Pons (tissue), 1 donor: ENCODE results near the gene CREB5.
"Not testable (repeated sequence)": the region's sequence is repeated elsewhere in the genome, so short reads cannot be mapped to it uniquely, and the experiment has no call there.

ENCODE experiments used
- DNase-seq: peaks from one replicate; pipeline ENCODE4 v3.0.0-alpha.2; 2016; ENCODE audit warnings: low spot score

CREB5 gene, protein sequence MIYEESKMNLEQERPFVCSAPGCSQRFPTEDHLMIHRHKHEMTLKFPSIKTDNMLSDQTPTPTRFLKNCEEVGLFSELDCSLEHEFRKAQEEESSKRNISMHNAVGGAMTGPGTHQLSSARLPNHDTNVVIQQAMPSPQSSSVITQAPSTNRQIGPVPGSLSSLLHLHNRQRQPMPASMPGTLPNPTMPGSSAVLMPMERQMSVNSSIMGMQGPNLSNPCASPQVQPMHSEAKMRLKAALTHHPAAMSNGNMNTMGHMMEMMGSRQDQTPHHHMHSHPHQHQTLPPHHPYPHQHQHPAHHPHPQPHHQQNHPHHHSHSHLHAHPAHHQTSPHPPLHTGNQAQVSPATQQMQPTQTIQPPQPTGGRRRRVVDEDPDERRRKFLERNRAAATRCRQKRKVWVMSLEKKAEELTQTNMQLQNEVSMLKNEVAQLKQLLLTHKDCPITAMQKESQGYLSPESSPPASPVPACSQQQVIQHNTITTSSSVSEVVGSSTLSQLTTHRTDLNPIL

DNA sequence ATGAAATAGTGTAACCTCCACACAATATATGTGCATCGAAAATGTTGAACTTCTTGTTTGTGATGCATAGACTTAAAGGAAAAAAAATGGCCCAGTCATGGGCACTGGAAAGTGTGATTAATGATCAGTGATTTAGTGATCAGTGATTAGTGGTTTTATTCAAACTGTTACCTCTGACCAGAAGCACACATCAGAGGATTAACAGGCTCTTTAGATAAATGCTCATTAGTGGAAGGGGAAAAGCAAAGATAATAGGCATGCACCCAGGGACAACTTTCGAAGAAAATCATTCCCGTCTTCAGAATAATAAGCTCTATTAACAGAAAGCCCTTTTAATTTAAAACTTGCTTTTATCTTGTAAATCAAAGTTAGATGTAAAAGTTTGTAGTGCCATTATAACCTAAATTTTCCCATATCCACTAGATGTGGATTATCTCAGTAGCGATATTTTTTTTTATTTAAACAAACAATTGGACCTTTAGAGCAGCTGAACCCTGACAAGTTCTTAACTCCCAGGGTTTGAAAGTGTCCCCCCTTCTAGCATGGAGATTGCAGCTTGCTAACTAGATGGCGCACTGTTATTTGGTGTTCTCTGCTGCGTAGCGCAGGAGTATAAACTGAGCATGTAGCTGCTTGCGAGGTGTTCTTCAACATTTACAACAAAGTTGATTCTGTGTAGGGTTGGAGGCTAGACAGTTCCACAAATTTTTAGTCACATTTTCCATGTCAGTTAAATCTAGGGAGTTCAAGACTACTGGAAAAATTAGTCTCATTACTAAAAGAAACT, at the start of gene CREB5:
TSS of gene CREB5 (plus strand) at position 643 of the 787 bp plus-strand sequence. CDS start 397 bp downstream, outside the sequence.
- DNase-seq = peak; percentile 91

DNA sequence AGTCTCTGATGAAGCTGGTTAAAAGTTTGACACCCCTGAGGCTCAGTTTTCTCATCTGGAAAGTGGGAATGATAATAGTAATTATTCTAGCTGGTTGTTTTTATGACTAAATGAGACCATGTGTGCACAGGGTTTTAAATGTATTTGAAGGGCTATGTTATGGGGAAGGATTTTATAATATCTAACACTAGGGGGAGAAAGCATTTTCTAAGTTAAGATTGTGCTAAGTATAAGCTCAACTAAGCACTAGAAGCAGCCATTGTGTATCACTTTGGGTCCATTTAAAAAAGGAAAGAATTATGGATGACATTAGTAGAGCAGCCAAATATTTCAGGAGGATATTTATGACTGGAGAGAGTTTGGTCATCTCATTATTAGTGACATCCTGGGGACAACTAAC, 49.5 kb upstream of the CREB5 start:
- no peak for DNase-seq

DNA sequence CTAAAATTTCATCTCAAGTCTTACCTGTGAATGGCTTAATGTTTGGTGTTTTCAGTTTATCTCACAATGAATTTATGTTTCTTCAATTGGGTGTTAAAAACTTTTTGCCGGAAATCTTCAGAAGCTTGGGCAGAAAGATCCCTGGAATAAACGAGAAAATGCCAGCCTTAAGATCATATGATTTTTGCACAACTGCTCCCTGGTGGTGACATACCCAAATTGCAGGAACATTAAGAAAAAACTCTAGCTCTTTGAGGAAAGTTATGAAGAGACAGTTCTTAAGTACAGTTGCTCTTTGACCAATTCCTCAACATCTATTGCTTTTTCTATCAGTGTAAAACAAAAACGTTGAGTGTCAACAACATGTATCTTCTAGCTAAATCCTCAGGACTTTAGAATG, 48.2 kb upstream of the CREB5 start:
- no peak for DNase-seq

DNA sequence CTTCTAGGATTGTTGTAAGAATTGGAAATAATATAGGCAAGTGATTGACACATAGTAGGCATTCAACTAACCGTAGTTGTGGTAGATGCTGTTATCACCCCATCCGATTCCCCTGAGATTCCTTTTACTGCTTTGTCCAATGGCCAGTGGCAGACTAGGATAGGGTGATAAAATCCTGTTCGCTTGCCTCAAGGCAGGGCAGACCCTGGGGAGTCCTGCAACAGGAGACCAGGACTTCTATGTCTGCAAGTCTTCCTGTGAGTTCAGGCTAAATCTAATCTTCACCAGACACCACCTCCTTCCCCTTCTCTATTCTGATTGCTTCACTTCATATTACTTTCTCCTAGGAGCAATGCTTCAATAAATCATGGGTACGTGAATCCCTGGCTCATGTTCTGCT, 42.8 kb upstream of the CREB5 start:
- no peak for DNase-seq

DNA sequence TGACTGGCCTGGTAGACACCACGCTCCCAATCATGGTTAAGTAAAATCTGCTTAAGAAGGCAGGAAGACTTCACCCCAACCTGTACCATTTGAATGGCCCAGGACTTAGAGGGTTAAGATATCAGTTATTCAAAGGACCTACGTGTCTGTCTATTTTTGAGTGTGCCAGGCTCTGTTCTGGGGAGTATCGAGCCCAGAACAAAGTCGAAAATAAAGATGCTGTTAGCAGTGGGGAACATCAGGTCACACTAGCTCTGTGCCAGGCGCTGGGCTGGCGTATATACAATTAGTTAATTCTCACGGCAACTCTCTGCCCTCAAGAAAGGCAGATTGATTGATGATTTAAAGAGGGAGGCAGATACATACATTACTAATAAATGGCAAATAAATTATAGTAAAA, 40.5 kb upstream of the CREB5 start:
- DNase-seq = no peak

DNA sequence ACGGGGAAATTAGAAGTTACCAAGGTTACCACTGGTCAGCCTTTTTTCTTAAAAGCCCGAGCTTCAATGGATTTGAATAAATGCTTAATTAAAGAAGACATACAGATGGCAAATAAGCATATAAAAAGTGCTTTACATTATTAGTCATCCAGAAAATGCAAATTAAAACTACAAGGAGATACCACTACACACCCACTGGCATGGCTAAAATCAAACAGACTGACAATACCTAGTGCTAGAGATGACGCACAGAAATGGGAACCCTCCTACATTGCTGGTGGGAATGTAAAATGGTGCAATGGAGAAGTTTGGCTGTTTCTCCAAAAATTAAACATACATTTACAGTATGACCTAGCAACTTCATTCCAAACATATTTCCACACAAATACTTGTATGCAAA, 38.3 kb upstream of the CREB5 start:
- DNase-seq = no peak

DNA sequence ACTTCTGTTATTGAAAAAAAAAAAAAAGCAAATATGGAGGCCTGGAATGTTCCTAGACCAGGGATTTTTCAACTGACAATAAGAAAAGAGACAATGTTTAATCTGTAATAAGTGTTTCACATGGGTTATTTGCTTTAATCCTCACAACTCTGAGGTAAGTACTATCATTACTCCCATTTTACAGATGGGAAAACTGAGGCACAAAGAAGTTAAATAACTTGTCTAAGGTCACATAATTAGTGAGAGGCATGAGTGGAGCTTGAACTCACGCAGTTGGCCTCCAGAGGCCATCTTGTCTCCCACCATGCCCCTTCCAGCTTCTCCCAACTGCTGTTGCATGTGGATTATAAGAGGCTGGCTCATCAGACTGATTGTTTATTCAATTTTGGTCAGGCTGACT, 36.6 kb upstream of the CREB5 start:
- no peak for DNase-seq

DNA sequence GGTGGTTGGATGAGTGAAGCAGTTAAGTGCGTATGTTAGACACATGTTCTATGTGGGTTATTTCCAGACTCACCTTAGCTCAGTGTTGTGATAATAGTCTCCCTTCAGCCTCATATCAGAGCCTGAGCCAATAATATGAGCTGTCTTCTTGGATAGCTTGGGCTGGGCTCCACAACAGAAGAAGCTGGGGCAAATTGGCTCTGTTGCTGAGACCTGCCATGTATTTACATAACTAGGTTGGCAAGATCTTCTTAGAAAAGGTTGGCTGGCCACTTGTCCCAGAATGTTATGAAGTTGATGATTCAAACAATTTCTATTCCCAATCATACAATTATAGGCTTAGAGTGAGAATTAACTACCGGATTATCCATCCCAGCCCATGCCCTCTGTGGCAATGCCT, 35.7 kb upstream of the CREB5 start:
- DNase-seq = no peak

DNA sequence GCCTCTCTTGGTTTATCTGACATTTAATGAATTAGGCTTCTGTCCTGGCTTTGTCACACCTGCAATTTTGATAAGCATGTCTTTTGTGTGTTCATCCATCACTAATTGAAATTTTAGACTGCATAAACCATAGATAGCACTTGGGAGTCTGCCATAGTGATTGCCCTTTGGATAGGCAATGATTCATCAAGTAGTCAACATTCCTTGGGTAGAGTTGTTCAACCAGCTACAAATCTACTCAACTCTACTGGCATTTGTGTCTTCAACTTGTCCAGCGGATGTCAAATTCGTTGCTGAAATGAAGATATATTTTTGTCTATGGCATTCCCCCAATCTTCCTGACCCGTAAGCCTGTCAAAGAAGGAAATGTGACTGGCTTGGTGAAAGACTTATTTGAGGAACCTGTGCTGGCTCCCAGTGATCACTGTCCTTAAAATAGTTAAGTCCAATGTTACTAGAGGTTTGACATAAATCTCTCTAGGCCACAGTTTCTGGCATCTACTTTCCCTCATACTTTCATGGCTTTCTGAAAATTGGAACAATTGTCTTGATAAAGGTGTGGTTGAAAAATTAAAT, 33.7 kb upstream of the CREB5 start:
- no peak for DNase-seq

DNA sequence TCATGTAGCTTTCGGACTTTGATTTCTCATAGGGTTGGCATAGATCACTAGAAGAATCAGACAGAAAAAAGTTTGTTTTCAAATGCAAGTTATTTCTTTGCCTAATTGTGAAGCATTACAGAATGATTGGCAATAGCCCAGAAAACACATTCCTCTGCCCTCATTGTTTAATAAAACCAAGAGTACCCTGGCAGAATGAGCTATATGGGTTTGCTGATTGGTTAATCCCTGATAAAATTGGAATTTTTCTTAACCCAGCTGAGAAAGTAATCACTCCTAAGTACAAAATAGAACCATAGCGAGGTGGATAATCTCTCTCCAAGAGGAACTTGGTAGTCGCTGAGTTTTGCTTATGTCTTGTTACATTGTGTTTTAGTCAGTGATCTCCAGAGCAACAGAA, 30.9 kb upstream of the CREB5 start:
- no peak for DNase-seq

DNA sequence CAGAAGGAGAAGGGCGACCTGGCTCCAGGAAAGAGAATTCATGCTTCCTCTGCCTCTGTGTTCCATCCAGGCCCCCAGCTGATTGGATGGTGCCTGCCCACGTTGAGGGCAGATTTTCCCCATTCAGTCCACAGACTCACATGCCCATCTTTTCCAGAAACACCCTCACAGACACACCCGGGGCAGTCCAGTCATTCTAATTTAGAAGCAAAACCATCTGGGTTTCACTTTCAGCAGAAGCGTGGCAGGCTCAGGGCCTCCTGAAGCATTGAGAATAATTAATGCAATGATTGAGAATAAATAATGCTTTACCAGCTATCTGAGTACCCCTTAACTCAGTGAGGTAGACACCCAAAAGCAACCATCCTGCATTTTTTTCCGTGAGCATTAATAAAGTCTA, 30.2 kb upstream of the CREB5 start:
- no peak for DNase-seq

DNA sequence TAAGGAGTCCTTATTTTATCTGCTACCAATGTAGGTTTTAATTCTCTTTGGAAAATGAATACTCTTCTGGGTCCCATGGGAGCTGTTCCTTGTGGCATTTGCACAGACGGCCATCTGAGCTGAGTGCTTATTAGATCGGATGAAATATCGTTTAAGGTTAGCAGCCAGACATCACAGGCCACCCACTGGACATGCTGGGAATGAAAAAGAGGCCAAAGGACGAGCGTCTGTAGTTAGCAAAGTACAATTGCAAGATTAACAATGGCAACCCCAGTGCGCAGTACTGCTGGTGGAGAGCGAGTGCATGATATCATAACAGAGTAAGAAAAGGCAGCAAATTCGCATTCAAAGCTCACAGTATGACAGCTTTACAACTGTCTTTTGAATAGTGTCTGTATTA, 28.3 kb upstream of the CREB5 start:
- no peak for DNase-seq

DNA sequence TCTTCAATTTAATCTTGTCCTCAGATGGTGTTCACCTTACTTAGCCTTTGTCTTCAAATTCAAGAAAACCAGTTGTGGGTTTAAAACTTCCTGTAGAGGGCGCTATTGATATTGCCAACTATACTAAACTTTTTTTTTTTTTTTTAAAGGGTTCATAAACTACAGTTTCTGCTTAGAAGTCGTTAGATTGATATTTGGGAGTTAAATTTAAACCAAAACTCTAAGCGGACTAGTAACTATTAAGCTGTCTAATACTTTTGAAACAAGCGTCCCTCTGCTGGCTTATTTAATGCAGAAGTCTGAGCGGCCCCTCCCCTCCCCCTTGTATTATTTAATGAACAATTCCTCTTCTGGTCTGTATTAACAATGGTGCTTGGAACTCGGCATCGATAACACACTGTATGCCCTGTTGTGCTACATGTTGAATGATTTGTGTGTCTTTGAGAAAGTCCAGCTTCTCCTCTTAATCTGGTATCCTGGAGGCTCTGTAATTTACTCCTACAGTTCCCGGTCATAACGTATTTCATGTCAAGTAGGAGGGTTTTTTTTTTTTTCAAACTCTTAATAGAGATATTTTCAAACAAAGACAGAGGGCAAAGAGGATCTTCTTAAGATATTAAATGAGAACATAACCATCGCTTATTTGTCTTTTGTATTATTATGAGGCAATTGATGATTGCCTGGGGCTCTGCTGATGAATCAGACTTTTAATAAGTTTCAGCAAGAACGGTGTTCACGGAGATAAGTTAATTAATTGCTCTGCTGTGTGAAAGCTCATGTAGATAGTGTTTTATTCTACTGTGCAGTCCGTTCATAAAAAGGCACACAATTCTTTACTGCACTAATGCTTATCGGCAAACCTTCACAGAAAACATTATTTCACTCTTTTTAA, 22.6 kb upstream of the CREB5 start:
- peak; percentile 92 for DNase-seq

DNA sequence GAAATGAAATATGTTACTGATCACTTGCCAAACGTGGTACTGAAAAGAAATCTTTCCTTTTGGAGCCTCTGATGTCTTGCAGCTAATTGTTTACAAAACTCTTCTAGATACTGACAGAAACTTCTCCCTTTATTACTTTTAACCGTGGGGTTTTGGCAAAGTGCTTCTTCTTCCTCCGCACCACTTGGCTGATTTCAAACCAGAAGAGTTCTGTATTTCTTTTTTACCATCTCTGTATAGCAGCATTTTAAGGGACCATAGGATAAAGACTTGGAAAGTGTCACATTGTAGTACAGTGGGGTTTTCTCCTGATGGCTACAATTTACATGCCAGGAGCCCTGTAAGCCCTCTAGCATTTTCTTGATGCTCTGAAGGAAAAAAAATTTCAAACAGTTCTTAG, 21.9 kb upstream of the CREB5 start:
- DNase-seq = no peak

DNA sequence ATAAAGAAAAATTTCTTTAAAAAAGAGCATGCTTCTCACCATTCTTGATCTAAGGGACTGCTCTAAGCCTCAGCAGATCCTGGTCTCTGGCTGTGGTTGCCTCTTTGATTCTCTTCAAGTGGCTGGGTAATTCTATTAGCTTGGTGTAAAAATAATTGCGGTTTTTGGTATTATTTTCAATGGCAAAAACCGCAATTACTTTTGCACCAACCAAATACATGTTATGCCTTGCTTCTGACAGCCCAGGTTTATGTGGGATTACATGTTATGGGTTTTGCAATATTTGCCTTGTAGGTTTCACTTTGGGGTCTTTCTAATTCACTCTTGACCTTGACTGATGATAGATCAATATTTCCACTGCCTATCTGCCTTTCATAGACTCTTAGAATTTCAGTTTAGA, 20.0 kb upstream of the CREB5 start:
- DNase-seq = no peak

DNA sequence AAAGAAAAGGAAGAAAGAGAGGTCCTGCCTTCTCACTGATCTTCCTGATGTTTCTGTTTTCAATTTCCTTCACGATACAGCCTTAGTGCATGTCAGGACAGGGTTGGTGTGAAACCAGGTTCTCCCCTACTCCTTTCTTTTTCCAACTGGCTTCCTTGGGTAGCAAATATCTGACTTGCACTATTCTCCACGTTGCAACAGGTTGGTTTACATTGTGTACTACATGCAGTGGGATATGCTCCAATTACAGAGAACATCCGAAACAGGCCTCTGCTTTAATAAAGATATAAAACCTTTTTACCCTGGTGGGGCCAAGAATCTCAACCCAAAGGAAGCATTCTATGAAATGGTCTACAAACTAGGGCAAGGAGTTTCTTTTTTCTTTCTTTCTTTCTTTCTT, 16.9 kb upstream of the CREB5 start:
- no peak for DNase-seq

DNA sequence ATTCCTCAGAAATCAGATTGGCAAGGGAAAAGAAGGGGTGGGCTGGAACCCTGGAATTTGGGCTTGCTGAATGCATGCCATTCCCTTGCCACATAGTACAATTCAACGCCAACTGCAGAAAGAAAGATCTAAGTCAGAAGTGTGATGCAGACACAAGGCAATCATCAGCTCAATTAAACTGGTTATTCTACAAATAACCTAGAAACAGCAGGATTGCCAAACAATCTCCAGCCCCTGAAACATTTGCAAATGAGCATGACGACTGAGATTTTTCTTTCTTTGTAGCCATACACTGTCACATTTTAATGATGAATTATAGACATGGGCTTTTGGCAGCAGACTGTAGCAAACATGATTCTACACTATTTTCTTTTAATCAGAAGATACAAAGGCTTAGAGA, 16.5 kb upstream of the CREB5 start:
- DNase-seq = no peak

DNA sequence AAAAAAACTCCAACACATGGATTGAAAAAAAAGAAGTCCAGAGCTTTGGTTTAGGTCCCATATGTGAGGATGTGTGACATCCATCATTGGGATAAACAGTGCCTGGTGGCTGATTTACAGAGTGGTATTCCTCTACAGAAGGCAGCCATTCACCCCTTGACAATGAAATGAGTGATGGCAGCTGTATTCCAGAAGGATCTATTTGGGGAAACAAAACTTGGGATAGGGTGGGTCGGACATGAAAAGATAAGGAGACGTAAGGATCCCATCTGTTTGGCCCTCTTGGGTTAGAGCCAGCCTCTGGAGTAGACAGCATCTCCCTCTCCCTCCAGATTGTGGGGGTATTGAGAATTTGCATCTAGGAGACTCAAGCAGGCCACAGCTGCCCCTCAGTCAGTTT, 15.2 kb upstream of the CREB5 start:
- no peak for DNase-seq

DNA sequence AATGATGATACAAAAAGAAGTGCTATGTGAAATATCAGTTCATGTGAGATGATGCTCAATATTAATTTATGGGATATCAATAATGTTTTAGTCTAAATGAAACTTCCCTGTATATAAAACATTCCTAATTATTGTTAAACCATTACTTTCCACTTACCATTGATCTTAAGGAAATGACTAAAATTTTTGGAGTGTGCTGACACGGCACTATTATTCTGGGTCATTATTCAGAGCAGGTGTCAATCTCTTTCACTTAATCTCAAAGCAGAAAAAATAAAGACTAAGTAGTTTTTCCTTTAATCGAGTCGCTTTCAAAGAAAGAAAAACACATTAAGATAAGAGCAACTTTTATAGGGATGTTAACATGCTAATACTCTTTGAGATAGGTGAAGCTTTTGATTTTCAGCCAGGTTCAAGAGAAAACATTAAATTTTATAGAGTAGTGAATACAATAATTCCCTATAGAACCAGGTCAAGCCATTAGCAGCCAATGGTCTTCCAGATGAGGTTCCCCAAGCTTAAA, 11.4 kb upstream of the CREB5 start:
- DNase-seq = no peak

DNA sequence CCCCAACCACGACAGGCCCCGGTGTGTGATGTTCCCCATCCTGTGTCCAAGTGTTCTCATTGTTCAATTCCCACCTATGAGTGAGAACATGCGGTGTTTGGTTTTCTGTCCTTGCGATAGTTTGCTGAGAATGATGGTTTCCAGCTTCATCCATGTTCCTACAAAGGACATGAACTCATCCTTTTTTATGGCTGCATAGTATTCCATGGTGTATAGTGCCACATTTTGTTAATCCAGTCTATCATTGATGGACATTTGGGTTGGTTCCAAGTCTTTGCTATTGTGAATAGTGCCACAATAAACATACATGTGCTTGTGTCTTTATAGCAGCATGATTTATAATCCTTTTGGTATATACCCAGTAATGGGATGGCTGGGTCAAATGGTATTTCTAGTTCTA, 10.8 kb upstream of the CREB5 start:
- not testable (repeated sequence) for DNase-seq

DNA sequence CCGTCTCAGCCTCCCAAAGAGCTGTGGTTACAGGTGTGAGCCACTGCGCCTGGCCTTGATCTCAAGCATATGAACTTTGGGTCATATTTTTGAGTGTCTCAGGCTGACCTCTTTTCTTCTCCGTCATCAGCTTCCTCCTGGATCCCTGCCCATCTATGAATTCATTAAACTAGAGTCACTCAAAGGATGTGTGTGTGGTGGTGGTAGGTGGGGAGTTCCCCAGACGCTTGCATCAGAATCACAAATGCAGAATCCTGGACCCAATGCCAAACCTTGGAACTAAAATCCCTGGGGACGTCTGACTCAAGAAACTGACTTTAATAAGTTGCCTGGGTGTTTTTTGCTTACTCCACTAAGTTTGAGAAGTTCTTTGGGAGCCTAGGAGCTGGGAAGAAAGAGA, 6.7 kb upstream of the CREB5 start:
- no peak for DNase-seq

DNA sequence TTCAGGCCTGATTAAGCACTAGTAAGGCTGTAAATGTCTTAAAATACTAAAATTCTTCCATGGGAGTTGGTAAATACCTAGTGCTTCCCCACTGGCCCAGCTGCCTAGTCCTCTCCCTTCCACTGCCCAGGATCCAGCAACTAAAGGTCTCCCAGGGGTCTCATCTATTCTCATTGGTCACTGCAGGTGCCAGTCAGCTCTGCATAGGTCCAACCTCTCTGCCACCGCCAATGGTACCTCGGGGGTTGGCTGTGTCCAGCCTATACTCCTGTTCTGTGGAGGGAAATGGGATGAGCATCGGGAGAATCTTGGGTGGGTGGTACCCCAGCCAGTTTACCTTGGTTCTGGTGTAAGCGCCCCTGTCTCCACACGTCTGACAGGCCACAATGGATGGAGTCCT, 6.1 kb upstream of the CREB5 start:
- no peak for DNase-seq
